HG03439 (cell line): ENCODE measurements around the gene LPO.

ENCODE experiments used
- ATAC-seq: cut with Tn5 transposase; IDR thresholded peaks from one replicate; pipeline ENCODE4 v1.9.1; 2021; ENCODE audit warnings: mild to moderate bottlenecking, moderate library complexity; ENCODE audit not compliant: unreplicated experiment

Gene LPO

DNA sequence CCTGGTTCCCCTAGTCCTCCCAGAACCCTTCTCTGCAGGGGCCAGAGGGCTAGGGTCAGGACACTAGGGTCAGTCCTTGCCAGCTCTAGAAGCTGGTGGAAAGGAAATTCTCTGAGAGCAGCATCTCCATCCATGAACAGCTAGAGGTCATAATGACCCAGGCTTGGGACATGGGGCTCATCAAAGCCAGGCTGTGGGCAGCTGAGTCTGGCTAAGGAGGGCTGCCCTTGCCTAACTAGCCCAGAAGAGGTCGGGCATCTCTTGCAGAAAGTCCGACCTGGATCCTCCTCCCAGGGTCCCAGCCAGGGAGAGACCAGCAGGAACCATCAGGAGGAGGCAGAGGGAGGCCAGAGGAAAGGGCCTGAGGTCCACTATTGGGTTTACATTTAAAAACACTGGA lies 38.0 kb downstream of the LPO start:
- ATAC-seq: no peak

DNA sequence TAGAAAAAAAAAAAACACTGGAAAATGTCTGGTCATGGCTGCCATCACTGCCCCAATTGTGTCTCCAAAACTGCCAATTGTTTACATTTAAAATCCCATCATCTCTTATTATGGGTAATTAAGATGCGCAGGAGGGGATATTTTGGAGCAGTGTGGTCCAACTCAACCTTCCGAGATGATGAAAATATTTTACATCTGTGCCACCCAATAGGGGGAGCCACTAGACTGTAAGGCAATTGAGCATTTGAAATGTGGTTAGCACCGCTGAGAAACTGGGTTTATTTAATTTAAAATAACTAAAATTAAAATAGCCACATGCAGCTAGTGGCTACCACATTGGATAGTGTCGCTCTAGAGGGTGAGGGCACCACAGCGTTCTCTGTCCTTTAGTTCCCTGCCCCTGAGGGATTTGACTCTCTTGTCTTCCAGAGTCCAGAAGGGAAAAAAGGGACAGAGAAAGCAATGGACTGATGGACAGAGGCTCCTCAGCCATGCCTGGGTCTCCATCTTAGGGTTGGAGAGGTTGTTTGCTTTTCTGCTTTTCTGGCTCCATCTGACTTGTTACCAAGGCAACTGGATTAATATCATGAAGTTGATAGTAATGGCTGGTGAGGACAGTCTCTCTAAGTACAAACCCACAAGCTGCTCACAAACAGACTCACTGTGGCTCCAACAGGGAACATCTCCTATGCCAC lies 38.9 kb downstream of the LPO start:
- ATAC-seq: no peak

GRCh38 chr17:58277802-58278595 lies 39.6 kb downstream of the LPO start:
- ATAC-seq: no peak

DNA sequence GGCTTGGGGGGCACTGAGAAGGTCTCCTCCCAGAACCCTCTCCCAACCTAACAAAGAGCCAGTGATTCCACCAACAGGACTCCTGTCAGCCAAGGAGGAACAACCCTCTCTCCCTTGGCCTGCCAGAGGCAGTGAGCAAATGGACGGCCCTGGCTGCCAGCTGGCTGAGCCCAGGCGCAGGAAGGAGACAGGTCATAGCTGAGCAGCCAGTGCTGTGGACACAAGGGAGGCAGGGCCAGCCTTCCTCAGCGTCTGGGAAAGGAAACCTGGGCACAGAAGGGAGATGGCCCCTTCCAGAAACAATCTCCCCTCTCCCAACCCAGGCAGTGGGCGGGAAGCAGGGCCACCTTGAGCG lies 40.3 kb downstream of the LPO start:
- no peak for ATAC-seq

GRCh38 chr17:58279016-58279711 lies 40.8 kb downstream of the LPO start:
- no peak for ATAC-seq

DNA sequence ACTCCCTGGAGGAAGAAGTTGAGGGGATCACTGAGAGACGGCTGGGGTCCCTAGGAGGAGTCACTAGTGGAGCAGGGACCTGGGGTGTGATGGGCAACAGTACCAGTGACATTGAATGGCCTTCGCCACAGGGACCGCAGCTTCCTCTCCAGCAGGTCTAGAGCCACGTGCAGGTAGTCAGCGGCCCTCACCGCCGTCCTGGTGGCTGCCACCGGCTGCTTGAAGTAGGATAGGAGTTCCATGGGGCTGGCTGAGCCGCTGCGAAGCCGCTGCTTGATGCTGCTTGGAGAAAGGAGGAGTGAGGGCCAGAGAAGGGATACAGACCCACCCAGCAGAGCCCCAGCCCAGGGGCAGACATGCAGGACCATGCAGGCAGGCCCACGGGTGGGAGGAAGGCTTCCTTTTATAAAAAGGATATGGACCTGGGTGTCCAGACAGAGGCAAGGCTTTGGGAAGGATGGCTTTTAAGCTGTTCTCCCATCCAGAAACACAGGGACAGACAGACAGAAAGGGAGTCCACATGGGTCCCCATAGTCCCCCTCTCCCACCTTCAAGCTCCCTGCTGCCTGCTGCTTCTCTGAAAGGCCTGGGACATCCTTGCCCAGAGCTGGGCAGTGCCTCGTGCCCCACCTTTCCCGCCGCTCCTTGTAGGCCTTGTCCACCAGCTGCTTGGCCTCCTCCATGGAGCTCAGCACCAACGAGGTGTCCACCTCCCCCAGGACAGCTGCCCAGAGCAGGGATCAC lies 41.5 kb downstream of the LPO start:
- no peak for ATAC-seq

DNA sequence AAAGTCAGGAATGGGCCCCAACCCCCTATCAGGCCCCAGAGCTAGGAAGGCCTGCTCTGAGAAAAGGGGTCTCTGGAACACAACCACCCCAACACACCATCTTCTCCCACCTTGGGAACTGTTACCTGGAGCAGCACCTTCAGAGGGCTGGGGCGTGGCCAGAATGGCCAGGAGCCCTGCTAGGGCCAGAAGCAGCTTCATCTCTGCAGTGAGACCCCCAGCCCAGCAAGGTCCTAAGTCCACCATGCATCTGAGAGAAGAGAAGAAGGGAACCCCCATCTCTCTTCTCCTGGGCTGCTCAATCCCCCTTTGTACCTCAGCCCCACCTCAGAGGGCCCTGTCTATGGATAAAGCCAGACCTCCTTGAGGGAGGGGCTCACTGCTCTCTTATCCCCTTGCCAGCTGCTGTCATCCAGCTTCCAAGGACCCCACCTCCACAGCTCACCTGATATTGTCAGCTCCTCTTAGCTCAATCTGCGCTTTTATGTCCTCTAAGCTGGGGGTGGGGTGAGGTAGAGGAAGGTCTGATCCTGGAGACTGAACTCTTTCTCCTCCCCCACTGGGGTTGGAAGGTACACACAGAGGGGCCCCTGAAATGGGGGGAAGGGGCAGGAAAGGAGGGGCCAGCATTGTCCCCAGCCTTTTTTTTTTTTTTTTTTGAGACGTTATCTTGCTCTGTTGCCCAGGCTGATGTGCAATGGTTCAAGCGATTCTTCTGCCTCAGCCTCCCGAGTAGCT lies 42.3 kb downstream of the LPO start, which contains the start of gene MPO:
MPO (minus strand) TSS at position 456 of the 738 bp plus-strand sequence; CDS start at position 279, 177 bp downstream.
- ATAC-seq: no peak

GRCh38 chr17:58281511-58282011 lies 43.2 kb downstream of the LPO start:
- ATAC-seq: no peak

DNA sequence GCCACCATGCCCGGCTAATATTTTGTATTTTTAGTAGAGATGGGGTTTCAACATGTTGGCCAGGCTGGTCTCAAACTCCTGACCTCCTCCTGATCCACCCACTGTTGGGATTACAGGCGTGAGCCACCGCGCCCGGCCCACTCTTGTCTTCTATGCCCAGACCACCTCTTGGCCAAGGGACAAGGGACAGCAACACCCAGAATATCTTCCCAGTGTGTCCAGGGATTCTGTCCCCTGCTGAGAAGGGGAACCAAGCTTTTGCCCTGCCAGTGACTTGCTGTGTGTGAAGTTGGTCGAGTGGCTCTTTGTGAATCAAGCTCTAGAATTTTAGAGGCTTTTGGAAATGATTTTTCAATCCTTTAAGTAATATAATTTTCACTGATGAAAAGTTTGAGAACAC lies 44.1 kb downstream of the LPO start:
- no peak for ATAC-seq

GRCh38 chr17:58283674-58284612 lies 45.6 kb downstream of the LPO start:
- ATAC-seq: no peak

GRCh38 chr17:58284613-58285421 lies 46.4 kb downstream of the LPO start:
- no peak for ATAC-seq

DNA sequence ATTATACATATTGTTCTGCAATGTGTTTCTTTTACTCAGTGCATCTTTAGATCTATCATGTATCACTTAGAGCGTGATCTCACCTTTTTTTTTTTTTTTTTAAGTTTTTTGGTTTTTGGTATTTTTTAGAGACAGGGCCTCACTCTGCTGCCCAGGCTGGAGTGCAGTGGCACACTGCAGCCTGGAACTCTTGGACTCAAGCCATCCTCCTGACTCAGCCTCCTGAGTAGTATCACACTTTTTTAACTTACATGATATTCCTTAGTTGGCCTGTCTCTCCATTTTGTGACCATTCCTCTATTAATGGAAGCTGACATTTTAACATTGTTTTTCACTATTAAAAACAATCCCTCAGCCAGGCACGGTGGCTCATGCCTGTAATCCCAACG lies 47.0 kb downstream of the LPO start:
- ATAC-seq: no peak

DNA sequence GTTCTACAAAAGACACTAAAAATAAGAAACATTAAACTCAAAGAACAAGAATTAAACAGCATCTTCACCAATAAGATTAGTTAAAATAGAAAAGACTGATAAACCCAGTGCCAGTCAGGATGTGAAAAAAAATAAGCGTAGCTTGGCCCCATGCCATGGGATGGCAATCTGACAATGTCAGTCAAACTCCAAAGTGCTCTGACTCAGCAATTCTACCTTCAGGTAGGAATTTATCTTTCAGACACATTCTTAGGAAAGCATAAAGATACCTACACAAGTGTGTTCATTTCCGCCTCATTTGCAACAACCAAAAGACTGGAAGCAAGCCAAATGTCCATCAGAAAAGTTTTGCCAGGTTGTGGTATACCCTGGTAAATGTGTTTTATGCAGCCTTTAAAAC lies 51.5 kb downstream of the LPO start:
- ATAC-seq: no peak

GRCh38 chr17:58291246-58291645 lies 52.9 kb downstream of the LPO start:
- ATAC-seq: no peak

- no peak for ATAC-seq
These were observed 55.6 kb downstream of the LPO start for GRCh38 chr17:58294034-58294433.

DNA sequence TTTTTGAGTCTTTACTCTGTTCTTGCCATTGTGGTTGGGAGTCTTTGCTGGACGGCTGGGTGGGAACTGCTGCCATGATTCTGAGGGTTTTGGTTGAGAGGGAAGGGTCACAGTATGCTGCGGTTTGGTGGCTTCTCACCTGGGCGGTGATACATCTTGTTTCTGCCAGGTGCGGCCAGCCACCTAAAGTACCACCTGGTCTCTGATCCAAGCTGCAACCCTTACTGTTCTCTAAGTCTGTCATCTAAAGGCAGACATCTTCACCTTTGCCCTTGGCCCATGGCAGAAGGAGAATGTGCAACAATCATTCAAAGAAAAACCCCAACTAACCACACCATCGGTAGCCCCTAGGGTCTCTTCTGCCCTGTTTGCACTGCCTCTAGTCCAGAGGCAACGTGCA lies 62.0 kb downstream of the LPO start:
- ATAC-seq: no peak

DNA sequence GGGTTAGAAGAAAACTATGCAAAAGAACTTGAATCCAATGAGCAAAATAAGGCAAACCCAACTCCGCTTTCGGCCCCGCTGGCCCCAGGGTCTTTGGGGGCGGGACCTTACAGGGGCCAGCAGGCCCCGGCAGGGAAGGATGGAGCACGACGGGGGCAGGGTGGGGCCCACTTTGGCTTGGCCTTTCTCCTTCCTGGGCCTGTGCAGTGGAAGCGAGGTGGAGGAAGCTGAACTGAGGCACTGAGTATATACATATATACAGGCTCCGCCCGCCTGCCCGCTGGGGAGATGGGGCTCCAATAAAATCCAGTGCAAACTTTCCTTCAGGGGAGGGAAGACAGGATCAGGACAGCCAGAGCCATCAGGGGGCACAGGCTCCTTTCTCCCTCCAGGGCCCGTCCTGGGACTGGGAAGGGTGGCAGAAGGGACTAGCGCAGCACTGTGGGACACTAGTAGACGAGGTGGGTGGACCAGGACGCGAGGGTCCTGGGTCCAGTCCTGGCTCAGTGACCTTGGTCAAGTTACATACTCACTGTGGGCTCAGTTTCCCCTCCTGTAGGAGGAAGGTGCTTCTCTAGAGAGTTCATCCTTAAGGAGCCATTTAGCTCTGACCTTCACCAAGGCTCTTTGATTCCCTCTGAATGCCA lies 63.2 kb downstream of the LPO start:
- ATAC-seq: no peak
